Endometrial microvascular endothelial cells (primary cell): ENCODE measurements around the gene HOXB6. TPM values are rescaled to one million over a fixed set of nuclear protein-coding genes. Genes with fewer than 3 reads are reported as not detected.

Experiments
- in situ Hi-C: cut with HindIII; loops from 2 replicates; pipeline ENCODE4 v1.10.0; 2017; ENCODE audit warnings: low sequenced_read_pairs, low pct_unique_long_range_greater_than_20kb; ENCODE audit errors: inconsistent ontology term
- total RNA-seq: library from RNA; depleted of rRNA; stranded (reverse); fragments of >200 nt; gene quantifications from one replicate; pipeline ENCODE4 v1.2.3, GENCODE V29; 2015; ENCODE audit errors: inconsistent ontology term

The HOXB6 gene
- total RNA-seq, 1 donor from 2014 or later, result 26.3 TPM

DNA sequence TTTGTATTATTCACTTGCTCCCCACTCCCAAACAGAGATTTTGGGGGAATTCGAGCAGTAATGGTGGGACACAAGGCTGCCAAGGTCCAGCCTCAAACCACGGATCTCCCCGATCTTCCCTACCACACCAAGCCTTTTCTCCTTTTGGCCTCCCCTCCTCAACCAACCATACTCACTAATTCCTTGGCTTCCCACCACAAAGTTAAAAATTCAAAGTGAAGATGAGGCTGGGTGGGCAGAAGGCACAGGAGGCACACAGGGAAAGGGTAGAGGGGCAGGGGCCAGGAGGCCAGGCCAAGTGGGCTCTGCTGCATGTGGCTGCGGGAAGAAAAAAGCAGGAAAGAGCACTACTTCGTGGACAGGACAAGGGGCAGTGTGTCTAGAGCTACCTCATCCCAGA is 41.9 kb downstream of the HOXB6 start:
- in situ Hi-C loops, result no loop called here

DNA sequence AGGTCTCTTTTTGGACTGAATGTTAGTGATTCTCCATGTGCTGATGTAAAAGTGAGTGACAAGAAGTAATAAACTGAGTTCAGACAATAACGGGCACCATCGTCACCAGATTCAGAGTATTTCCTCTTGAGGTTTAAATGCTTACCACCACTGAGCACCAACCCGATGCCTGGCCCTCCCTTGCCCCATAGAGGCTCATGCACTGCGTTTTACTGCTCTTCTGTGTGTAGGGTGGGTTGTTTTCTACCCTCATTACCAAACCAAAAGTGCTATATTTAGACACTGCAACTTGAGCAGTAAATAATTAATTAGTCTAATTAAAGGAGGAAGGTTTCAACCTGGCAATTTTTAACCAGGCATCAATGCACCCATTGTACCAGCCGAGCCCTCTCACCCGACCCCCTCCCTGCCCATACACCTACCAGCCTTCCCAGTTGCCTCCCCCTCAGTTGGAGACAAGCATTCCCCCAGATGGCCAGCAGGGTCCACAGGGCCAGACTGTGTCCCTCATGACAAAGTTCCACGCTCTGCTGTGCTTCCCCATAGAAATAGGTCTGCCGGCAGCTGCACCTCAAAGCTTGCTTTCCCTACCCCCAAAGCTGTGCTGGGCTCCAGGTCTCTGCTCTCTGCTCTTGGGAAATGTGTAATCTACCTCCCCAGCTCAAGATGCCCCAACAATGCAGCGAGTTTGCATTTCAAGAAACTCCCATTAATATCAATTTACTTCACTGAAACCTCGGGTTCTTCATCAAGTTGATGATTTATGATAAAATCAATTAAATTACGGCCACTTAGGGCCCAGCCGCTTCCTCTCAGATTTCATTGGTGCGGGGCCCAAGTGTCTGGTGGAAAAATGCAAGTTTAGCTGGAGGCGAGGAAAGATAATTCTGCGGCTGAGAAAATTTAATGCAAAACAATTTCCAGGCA is 42.6 kb downstream of the HOXB6 start:
- in situ Hi-C loops, result no loop called here

DNA sequence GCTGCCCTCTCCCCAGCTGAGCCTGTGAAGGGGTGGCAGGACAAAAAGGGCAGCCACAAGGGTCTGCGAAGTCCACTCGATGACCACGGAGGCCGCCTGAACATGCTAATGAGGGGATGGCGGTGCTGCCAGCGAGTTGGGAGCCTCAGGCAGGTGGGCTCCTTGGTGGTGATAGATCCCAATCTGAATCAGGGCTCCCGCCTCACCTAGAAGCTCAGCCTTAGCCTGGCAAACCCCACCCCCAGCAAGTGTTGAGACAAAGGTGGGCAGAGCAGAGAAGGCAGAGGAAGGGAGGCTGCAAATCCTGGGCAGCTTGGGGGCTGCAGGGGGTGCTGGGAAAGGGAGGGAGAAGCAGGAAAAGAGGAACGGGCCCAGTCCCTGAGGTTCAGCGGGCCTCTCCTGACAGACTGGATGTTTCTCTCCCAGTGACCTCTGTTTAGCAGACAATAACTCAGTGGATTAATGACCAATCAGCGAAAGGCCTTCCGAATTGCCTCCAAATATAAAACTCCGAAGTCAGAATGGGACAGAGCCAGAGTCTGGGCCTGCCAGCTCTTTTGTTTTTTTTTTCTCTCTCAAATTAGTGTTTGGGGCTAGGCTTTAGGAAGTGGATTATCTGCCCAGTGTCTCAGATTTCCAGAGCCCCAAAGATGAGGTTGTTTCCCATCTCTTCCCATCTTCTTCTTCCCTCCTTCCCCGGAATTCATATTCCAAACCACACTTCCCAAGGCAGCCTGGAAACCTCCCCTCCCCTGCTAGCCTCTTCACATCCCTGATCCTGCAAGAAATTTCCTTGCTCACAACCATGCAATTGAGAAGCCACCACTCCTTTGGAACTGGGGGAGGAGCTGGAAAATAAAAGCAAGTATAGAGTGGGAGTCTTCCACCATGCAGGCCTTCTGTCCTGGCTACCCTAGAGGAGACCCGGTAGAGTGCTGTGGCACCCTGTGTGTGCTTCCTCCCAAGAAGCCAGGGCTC is 44.7 kb downstream of the HOXB6 start:
- in situ Hi-C loops, result no loop called here

DNA sequence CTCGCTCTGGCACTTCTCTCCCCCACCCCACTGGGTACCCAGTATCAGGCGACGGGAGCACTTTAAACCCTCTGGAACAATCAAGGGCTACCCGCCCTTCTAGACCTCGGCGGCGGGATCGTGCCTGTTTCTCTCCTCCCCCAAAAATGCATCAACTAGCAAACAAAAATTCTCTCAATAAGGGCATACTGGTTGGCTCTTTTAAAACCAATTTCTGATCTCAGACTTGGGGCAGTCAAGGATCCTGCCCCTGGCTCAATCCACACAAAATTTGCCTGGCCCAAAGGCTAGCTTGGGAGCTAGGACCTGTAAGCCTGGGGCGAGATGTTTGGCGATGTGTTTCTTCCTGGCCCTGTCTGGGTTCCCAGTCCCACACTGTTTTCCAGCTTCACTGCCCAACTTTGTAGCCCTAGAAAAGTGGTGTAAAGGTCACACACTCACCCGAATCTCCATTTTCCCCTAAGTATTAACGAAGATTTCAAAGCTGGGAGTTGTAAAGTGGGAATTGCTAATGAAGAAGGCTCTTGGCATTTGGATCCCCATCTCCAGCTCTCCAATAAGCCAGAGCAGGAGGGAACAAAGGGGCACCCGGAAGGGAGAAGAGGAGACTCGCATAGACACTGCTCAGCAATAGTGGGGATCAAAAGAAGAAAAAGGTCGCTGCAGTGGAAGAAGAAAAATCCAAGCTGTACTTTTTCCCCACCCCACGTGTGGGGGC is 45.5 kb downstream of the HOXB6 start:
- in situ Hi-C loops, result no loop called here

DNA sequence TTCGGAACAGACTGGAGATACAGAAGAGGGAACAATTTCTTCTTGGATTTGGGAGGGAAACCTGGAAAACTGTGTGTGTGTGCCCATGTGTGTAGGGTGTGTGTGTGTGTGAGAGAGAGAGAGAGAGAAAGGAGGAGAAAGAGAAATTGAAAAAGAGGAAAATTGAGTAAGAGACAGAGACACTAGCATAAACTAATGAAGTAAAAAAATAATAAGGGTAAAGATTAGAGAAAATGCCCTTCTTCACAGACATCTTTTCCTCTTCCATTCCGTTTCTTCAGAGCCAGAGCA is 46.0 kb downstream of the HOXB6 start:
- in situ Hi-C loops, result no loop called here

DNA sequence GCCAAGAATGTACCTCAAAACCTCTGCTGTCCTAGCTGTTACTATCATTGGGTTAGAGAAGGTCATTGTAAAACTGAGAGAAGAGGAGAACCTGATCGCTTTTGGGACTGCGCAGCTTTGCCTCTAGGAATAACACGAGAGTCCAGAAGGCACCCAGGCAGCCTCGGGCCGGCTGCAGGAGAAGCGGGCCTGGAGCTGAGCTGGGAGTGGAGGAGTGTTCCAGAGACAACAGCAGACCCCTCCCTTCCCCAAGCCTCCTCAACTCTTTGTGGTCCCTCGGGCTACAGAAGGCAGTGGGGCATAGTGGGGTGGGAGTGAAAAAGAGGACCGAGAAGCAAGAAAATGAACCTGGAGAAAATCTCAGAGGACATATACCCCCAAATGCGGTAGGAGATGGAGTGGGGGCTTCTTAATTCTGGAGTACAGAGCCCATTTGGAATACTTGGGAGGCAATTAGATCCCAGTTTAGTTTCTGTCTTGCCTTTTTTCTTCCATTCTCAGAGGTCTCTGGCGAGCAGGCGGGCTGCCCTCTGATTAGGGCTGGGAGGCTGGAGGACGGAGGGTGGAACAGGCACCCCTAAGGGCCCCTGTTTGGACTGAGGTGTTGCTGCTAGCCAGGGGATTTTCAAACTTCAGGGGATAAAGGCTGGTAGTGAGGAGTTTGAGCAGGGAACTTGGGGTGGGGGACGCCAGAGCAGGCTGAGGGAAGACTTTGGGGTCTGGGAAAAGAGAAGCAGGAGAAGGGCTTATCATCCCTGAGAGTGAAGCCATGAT is 46.5 kb downstream of the HOXB6 start:
- in situ Hi-C loops, result no loop called here

DNA sequence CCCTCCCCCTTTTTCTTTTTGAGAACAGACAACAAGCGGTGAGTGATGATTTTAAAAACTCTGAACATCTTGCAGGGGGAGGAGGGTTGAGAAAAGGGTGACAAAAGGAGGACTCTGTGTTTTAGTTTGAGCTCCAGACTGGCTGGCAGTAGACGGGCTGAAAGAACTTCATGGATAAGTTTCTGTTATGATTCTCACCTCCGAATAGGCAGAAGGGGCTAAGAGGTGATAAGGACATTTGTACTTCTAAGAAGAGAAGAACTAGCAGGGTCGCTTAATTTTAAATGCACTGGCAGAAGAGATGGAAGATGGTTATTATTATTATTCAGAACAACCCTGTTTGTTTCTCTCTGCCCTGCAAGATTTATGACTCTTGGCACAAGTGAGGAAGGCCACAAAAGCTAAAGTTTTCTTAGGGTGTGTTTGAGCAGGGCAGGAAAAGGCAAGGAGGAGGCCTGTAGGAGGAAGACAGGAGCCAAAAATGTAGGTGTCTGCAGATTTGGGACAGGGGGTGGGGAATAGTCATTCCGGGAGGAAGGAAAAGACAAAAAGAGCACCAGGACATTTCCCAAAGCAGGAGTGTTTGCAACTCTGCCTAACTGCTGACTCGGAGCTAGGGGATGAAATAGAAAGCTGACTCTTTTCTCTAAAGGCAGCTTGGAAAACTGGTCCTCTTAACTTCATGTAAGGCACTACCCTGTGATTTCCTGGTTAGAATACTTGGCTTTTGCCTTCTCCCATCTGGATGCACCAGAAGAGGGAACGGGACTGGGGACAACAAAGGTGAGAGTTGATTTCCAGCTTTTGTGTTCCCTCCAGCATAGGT is 48.0 kb downstream of the HOXB6 start:
- in situ Hi-C loops, result no loop called here

DNA sequence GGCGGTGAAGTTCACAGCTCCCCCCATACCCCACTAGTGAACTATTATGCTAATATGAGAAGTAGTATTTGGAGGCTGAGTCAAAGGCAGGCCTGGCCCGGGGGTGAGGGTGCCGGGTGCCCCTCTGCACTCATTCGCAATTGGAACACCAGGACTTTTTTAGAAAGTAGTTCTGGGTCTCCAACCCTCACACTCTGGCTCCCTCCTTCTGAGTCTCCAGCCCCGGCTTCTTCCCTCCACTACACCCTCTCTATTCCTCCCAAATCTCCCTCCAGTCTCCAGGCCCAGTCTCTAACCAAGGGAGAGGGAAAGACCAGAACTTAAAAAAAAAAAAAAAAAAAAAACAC is 48.6 kb downstream of the HOXB6 start:
- in situ Hi-C loops, result no loop called here

DNA sequence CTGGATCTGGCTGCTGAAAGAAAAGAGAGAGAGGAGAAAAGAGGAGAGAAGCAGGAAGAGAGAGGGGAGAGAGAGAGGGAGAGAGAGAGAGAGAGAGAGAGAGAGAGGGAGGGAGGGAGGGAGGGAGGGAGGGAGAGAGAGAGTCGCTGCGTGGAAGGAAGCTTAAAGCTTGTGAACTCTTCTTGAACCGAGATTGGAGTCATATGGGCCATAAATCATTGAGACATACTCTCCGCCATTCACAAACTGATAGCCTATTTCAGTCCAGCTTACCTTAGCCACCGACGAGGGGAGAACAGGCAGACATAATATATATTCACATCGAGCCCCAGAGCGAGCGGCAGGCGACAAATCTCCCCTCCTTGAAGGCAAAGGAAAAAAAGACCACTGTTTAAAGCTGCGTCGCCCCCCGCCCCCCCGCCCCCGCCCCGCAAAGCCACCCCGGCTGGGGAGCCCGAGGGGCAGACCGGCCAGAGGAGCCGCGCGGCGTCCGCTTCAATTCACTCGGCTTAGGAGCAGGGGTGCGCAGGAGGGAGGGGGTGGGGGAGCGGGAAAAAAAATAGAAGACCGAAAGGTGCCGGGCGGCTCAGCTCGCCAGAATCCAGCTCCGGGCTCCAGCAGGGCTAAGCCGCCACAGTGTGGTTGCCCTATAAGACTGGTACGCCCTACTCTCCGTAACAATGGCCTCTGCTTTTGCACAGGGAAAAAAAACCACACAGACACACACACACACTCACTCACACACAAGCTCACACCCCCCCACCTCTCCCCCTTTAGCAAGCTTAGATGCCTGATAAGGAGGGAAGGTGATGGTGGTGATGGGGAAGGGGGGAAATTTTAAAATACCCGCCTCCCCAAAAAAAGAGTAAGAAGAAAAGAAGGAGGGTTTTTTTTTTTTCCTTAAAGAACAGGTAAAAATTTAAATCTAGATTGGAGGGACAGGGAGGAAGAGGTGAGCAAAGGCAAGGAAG is 49.2 kb downstream of the HOXB6 start:
- in situ Hi-C loops, result no loop called here

DNA sequence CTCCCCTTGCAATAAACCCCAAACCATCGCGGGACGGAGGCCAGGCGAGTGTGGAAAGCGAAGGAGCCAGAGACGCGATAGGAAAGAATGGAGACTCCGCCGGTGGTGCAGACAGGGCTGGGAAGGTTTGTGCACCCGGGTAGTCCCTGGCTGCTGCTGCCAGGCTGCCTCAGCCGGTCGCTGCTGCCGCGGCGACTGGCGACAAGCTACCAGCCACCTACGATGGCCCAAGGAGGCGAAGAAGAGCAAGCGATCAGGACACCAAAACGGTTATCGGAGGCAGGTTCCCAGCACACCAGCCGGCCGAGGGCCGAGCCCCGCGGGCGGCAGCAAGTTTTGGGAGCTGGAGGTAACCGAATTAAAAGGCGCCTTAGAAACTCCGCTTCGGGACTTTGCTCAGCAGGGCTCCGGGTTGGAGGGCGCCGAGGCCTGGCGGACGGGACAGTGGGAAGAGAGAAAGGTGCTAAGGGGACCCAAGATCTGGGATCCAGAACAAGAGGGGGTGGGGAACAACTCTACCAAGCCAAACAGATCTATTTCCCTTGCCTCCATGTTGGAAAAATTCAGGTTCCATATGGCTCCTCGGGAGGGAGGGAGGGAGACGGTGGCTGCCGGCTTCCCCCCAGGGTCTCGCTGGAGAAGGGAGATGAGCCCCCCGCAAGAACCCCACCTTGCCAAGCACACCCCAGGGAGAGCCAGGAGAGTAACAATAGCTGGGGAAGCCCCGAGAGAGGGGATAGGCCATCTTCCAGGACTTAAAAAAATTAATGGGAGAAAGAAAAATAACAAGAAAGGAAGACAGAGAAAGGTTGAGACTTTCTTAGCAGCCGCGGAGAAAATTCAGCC is 50.2 kb downstream of the HOXB6 start:
- in situ Hi-C loops, result no loop called here

DNA sequence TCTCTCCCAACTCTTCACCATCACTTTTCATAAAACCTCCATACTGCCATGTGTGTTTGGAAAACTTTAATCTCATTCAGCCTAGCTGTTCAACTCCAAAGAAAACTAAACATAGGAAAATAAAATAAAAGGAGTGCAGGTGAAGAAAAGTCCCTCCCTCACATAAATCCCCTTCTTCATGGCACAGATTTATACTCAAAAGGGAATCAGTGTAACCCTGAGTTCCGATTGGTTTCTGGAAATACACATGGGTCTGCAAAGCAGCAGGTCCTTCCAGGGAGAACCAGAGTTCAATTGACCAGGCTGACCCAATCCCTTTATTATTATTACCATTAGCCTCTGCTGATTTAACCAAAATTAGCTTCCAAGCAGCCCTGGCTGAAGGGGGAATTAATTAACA is 51.0 kb downstream of the HOXB6 start:
- in situ Hi-C loops, result no loop called here

DNA sequence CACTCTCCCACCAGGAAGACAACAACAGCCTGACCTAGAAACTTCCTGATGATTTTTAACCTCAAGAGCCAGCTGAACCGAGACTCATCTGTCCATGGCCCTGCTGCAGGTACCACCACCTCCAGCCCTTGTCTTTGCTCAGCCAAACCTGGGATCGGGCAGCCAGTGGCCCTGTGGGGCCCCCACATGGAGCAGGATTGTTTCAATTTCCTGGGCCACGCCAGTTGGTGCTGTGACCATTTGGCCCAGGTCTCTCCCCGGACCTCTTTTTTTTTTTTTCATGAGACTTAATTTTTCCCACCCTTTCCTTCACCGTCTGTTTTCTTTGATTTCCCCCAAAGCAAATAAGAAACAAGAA is 51.6 kb downstream of the HOXB6 start:
- in situ Hi-C loops, result no loop called here

DNA sequence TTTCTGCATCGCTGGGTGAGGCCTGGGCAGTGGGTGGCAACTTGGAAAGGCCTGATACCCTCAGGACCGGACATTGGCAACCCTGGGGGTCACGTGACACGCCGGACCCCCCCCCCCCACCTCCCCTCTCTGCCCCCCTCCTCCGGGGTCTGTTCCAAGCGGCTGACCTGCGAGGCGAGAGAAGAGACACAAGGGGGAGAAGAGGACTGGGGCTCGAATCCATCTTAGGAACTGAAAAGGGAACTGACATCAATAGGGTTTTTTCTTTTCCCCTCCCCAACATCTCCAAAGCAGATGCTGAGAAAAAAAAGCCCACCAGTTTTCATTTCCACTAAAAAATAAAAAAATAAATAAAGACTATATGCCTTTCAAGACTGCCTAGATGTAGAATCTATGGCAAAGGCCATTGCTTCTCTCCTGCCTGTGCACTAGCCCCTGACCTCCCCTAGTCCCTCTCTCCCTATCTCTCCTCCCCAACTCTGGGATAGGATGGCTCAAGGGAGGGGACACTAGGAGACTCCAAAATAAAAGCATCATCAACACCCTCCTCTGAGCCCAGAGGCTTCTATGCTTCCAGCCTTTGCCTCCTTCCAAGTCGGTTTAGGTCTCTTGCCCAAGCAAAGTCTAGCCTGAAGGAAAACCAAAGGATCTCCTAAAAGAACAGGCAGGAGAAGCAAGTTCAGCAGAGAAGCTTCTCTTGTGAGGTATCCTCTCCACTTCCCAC is 52.2 kb downstream of the HOXB6 start:
- in situ Hi-C loops, result no loop called here

DNA sequence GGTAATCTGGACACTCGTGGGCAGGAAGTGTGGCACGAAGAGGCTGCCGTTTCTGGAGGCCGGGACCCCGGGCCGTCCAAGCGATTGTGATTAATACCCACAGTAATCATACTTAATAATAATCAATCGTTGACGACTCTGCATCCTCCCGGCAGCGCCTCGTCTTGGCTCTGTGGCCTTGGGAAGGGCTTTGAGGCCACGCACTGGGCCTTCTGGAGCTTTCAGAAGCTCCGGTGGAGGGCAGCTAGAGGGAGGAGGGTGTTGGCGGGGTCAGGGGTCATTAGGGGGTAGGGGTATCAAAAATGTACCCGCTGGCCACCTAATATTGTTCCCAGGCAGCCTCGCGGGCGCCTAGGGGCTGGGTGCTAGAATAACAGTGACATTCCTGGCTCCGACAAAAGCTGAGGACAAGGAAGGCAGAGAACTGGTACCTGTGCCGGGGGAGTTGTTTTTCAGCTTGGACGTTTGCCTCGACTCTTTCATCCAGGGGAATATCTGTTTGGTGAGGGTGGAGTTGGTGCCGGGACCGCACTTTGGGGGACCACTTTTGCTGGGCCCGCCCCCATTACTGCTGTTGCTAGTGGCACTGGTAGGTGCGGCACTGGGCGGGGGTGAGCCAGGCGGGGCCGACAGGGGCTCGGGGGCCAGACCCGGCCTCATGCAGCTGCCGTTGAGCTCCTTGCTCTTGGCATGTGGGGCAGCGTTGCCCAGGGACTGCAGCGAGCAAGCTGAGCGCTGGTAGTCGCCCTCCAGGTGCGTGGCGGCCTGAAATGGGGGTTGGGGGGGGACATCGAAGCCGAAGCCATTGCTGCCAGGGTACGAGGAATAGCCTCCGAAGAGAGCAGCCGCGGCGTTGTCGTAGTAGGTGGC is 53.0 kb downstream of the HOXB6 start:
- in situ Hi-C loops, result no loop called here

DNA sequence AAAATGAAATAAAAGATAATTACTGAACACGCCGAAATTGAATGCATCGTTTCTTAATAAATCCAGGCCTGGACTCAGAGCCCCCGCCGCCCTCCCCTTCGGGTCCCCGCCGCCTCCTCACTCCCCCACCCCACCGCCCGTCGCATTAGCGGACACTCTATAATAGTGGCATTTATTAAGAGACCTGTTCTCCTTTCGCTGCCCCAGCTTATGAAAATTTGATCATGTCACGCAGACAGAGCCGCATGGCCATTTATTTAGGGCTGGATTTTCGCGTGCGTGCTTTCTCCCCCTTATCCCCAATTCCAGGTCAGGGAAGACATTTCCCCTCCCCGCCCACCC is 53.6 kb downstream of the HOXB6 start:
- in situ Hi-C loops, result no loop called here
